ENCODE measurements around the gene MIAT.

GRCh38 chr22:26672060-26672471 lies 14.7 kb downstream of the MIAT start:
- TF ChIP-seq CTCF (IDR thresholded peaks at IDR 0.05) = no peak
- no peak for TF ChIP-seq POLR2A (IDR thresholded peaks at IDR 0.05)
- no peak for TF ChIP-seq POLR2AphosphoS5 (IDR thresholded peaks at IDR 0.05)
- TF ChIP-seq EP300 (IDR thresholded peaks at IDR 0.05) = no peak

Measured in gastroesophageal sphincter (tissue), 3 donors.